KMS-11 (cell line): ENCODE results near the gene UBALD1.

Experiments
- H2AFZ ChIP-seq: fragments of 200-600 bp; sonication (generic); 2 replicates; pipeline ENCODE4 v1.6.1; 2016; ENCODE audit warnings: antibody characterized with exemption, mixed run types, low read depth
- H3K27ac ChIP-seq: fragments of 200-600 bp; sonication (generic); 2 replicates; pipeline ENCODE4 v1.6.1; 2016; ENCODE audit warnings: mild to moderate bottlenecking, mixed run types
- H3K27me3 ChIP-seq: fragments of 200-600 bp; sonication (generic); 2 replicates; pipeline ENCODE4 v1.6.1; 2017; ENCODE audit warnings: mild to moderate bottlenecking, low read depth, mixed run types, moderate library complexity; ENCODE audit not compliant: insufficient read depth
- H3K36me3 ChIP-seq: fragments of 200-600 bp; sonication (generic); 2 replicates; pipeline ENCODE4 v1.6.1; 2017; ENCODE audit warnings: mild to moderate bottlenecking, mixed run types; ENCODE audit not compliant: insufficient read depth
- H3K4me1 ChIP-seq: fragments of 200-600 bp; sonication (generic); 2 replicates; pipeline ENCODE4 v1.6.1; 2016; ENCODE audit warnings: mild to moderate bottlenecking, low read depth, mixed run types; ENCODE audit not compliant: poor library complexity, severe bottlenecking
- H3K4me2 ChIP-seq: fragments of 200-600 bp; sonication (generic); 2 replicates; pipeline ENCODE4 v1.7.0; 2016; ENCODE audit warnings: mild to moderate bottlenecking, mixed run types
- H3K4me3 ChIP-seq: fragments of 200-600 bp; sonication (generic); IDR thresholded peaks from 2 replicates; pipeline ENCODE4 v1.6.1; 2017; ENCODE audit warnings: low read depth, low read length, mixed read lengths; ENCODE audit not compliant: insufficient read depth
- H3K79me2 ChIP-seq: fragments of 200-600 bp; sonication (generic); 2 replicates; pipeline ENCODE4 v1.6.1; 2016; ENCODE audit warnings: low read depth, mixed run types; ENCODE audit not compliant: insufficient read depth
- H3K9ac ChIP-seq: fragments of 200-600 bp; sonication (generic); 2 replicates; pipeline ENCODE4 v1.6.1; 2016; ENCODE audit warnings: mild to moderate bottlenecking, mixed run types
- H4K20me1 ChIP-seq: fragments of 200-600 bp; sonication (generic); 2 replicates; pipeline ENCODE4 v1.6.1; 2016; ENCODE audit warnings: mild to moderate bottlenecking, mixed run types; ENCODE audit not compliant: insufficient read depth
- TF ChIP-seq, protein P1 (sequence below): fragments of 200-600 bp; sonication (generic); conservative IDR thresholded peaks from 2 replicates; pipeline ENCODE4 v1.6.1; 2017; ENCODE audit warnings: low read depth, mild to moderate bottlenecking, antibody characterized with exemption, low read length, moderate library complexity, mixed read lengths

UBALD1 gene

DNA sequence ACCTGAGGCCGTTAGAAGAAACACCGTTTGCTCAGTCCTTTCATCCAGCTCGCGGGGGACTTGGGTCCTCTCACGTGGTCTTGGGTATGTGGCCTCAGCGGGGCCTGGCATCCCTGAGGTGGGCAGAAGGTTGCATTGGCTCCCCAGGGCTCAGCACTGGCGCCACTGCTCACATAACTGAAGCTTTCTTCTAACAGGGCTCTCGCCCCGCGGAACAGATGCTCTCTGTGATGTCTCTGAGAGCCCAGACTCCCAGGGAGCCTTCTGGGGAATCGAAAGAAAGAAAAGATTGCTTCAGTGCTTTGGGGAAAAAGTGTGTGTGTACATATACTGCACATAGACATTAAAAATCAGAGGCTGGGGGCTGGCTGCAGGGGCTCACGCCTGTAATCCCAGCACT, 20.1 kb upstream of the UBALD1 start:
- TF ChIP-seq, protein P1, sequence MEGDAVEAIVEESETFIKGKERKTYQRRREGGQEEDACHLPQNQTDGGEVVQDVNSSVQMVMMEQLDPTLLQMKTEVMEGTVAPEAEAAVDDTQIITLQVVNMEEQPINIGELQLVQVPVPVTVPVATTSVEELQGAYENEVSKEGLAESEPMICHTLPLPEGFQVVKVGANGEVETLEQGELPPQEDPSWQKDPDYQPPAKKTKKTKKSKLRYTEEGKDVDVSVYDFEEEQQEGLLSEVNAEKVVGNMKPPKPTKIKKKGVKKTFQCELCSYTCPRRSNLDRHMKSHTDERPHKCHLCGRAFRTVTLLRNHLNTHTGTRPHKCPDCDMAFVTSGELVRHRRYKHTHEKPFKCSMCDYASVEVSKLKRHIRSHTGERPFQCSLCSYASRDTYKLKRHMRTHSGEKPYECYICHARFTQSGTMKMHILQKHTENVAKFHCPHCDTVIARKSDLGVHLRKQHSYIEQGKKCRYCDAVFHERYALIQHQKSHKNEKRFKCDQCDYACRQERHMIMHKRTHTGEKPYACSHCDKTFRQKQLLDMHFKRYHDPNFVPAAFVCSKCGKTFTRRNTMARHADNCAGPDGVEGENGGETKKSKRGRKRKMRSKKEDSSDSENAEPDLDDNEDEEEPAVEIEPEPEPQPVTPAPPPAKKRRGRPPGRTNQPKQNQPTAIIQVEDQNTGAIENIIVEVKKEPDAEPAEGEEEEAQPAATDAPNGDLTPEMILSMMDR: no peak
- no peaks in the 10 kb centered on the region for H3K27me3 ChIP-seq
- H3K4me2 ChIP-seq: no peak overlapping the region
- peaks cover 4% of the 10 kb centered on the region for H3K4me1 ChIP-seq
- H3K36me3 ChIP-seq: no peaks in the 10 kb centered on the region
- no peaks in the 10 kb centered on the region; the same call in 1 of the 2 replicates for H4K20me1 ChIP-seq
- H3K27ac ChIP-seq: no peak overlapping the region
- peaks cover 18% of the 10 kb centered on the region; the same call in 1 of the 2 replicates for H3K79me2 ChIP-seq
- no peak overlapping the region for H2AFZ ChIP-seq
- H3K4me3 ChIP-seq: no peak overlapping the region
- H3K9ac ChIP-seq: no peak overlapping the region

DNA sequence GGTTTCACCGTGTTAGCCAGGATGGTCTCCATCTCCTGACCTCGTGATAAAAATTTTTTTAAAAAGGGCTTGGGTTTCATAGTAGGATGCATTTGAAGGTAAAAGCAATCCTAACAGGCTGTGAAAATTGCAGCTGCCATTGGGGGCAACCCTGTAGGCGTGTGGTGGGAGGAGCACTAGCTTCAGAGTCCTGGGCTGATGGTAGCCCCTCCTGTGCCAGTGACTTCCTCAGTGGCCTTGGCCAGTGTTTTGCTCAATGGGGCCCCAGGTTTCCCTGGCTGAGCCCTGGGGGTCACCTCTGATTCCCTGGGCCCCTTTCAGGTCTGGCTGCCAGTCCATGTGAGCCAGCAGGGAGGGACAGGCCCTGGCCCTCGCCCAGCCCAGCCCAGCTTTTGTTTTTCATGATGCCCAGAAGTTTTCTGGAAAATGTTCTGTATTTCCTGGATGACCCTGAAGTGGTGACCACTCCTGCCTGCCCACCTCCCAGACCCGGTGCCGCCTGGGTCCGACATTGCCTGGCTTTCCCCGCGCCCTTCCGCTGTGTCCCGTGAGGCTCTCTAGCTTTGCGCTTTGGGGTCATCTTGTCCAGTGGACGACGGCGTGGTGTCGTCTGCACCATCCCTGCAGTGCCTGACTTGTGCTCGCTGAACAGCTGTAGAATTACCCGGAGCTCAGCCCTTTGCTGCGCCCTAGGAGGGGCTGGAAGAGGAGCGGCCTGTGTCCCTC, 19.4 kb upstream of the UBALD1 start:
- Histone ChIP-seq H3K4me3 (no peak overlapping the region), H3K9ac (no peak overlapping the region), H3K36me3 (no peaks in the 10 kb centered on the region), H4K20me1 (no peaks in the 10 kb centered on the region; the same call in 1 of the 2 replicates), H3K4me2 (no peak overlapping the region), H3K27me3 (no peaks in the 10 kb centered on the region), H3K4me1 (peaks cover 4% of the 10 kb centered on the region), H3K79me2 (peaks cover 18% of the 10 kb centered on the region; the same call in 1 of the 2 replicates), H2AFZ (no peak overlapping the region), H3K27ac (no peak overlapping the region)
- TF ChIP-seq, protein P1: no peak

DNA sequence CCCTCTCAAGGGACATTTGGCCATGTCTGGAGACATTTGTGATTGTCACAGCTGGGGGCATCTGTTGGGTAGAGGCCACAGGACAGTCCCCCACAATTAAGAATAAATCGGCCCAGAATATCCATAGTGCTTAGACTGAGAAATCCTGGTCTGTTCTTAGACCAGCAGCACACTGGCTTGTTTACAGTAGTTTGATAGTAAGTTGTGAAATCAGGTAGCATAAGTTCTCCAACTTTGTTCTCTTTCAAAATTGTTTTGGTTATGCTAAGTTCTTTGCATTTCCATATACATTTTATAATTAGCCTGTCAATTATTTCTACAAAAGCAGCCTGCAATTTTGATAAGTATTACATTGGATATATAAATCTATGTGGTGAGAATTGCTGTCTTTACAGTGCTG, 16.8 kb upstream of the UBALD1 start:
- H4K20me1 ChIP-seq: no peaks in the 10 kb centered on the region
- H3K4me3 ChIP-seq: no peak overlapping the region
- peaks cover 4% of the 10 kb centered on the region for H3K4me1 ChIP-seq

DNA sequence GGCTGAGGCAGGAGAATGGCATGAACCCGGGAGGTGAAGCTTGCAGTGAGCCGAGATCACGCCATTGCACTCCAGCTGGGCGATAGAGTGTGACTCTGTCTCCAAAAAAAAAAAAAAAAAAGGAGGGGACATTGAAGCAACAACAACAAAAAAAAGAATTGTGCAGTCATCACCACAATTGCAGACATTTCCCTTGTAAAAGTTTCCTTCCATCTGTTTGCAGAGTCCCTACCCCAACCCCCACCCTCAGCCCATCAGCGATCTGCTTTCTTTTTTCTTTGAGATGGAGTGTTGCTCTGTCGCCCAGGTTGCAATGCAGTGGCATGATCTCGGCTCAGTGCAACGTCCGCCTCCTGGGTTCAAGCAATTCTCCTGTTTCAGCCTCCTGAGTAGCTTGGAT, 13.6 kb upstream of the UBALD1 start:
- no peak overlapping the region for H3K9ac ChIP-seq
- H3K79me2 ChIP-seq: peaks cover 40% of the 10 kb centered on the region; the same call in 1 of the 2 replicates
- no peak overlapping the region for H3K4me2 ChIP-seq
- no peak overlapping the region for H3K4me3 ChIP-seq
- H4K20me1 ChIP-seq: peaks cover 7% of the 10 kb centered on the region; the same call in 1 of the 2 replicates
- H3K27ac ChIP-seq: no peak overlapping the region
- H3K36me3 ChIP-seq: no peaks in the 10 kb centered on the region
- no peaks in the 10 kb centered on the region for H3K27me3 ChIP-seq
- TF ChIP-seq, protein P1: no peak
- peaks cover 17% of the 10 kb centered on the region for H3K4me1 ChIP-seq
- no peak overlapping the region for H2AFZ ChIP-seq

More for the DNA sequence above, 16.8 kb upstream of the UBALD1 start:
- Histone ChIP-seq H3K36me3 (no peaks in the 10 kb centered on the region), H3K27me3 (no peaks in the 10 kb centered on the region), H3K9ac (no peak overlapping the region), H2AFZ (no peak overlapping the region), H3K4me2 (no peak overlapping the region), H3K79me2 (peaks cover 39% of the 10 kb centered on the region; the same call in 1 of the 2 replicates), H3K27ac (no peak overlapping the region)
- TF ChIP-seq, protein P1: no peak
